GM06990 (cell line): ENCODE data around the gene LRCH1.

Source experiments
- DNase-seq: peaks from one replicate; pipeline ENCODE4 v3.0.0-alpha.2; 2011; ENCODE audit not compliant: insufficient read length; ENCODE audit errors: extremely low read depth
- H3K27me3 ChIP-seq: replicated peaks from 2 replicates; pipeline ENCODE4 v1.6.0; 2011; ENCODE audit warnings: low read length; ENCODE audit not compliant: control insufficient read depth, insufficient read depth
- H3K36me3 ChIP-seq: 2 replicates; pipeline ENCODE4 v1.5.1; 2011; ENCODE audit warnings: low read length; ENCODE audit not compliant: control insufficient read depth, insufficient read depth
- H3K4me3 ChIP-seq: replicated peaks from 2 replicates; pipeline ENCODE4 v1.5.1; 2011; ENCODE audit warnings: low read depth, mild to moderate bottlenecking, control low read depth, low read length
- CTCF ChIP-seq: IDR thresholded peaks from 2 replicates; pipeline ENCODE4 v1.5.1; 2011; ENCODE audit warnings: low read length, control low read depth, mild to moderate bottlenecking, inconsistent platforms; ENCODE audit not compliant: insufficient read depth, poor library complexity, severe bottlenecking

Gene LRCH1

GRCh38 chr13:46565808-46566750 lies 13.1 kb downstream of the LRCH1 start:
- Histone ChIP-seq H3K27me3 (no peaks in the 10 kb centered on the region), H3K4me3 (no peak overlapping the region), H3K36me3 (no peaks in the 10 kb centered on the region)
- no peak for DNase-seq
- no peak for TF ChIP-seq CTCF

- Histone ChIP-seq H3K27me3 (no peaks in the 10 kb centered on the region), H3K4me3 (no peak overlapping the region), H3K36me3 (no peaks in the 10 kb centered on the region)
- no peak for TF ChIP-seq CTCF
- DNase-seq, result no peak
These were observed 14.7 kb downstream of the LRCH1 start for GRCh38 chr13:46567671-46568070.

GRCh38 chr13:46569456-46569855 lies 16.5 kb downstream of the LRCH1 start:
- no peak for TF ChIP-seq CTCF
- Histone ChIP-seq H3K4me3 (no peak overlapping the region), H3K27me3 (no peaks in the 10 kb centered on the region), H3K36me3 (no peaks in the 10 kb centered on the region)
- no peak for DNase-seq

GRCh38 chr13:46570273-46570672 lies 17.3 kb downstream of the LRCH1 start:
- H3K4me3 ChIP-seq, result no peak overlapping the region

GRCh38 chr13:46571189-46571908 lies 18.4 kb downstream of the LRCH1 start:
- no peak for DNase-seq
- peak overlapping the region; percentile 15; the same call in 1 of the 2 replicates for H3K4me3 ChIP-seq
- no peaks in the 10 kb centered on the region for H3K36me3 ChIP-seq
- no peak for TF ChIP-seq CTCF
- H3K27me3 ChIP-seq, result no peaks in the 10 kb centered on the region

More at GRCh38 chr13:46570273-46570672, 17.3 kb downstream of the LRCH1 start:
- Histone ChIP-seq H3K27me3 (no peaks in the 10 kb centered on the region), H3K36me3 (no peaks in the 10 kb centered on the region)
- DNase-seq, result no peak
- TF ChIP-seq CTCF, result no peak
